Left renal pelvis (tissue), 4 donors: Measurements from ENCODE around the gene SNUPN. TPM values are rescaled to one million over a fixed set of nuclear protein-coding genes. Genes with fewer than 3 reads are reported as not detected.

ENCODE experiments used
- DNase-seq, 4 donors: peaks; one replicate each; pipeline ENCODE4 v3.0.0-alpha.2; 2013; ENCODE audit warnings: low read depth in 4 of 4, low spot score in 3 of 4
- polyA plus RNA-seq, 4 donors: library from polyadenylated mRNA; unstranded; fragments of 120-200 nt; gene quantifications; one replicate each; pipeline ENCODE4 v1.2.1, GENCODE V29; 2013; ENCODE audit not compliant: insufficient read length in 4 of 4

SNUPN gene
- polyA plus RNA-seq, result 10 to 100 TPM; 29.7 to 35.6 (median 30.4) TPM

GRCh38 chr15:75625542-75626347 lies at the start of gene SNUPN:
TSS of gene SNUPN (minus strand) at chr15:75625725. CDS start at chr15:75621051, 4,674 bp downstream.
- peak; percentile 86 to 92 (median 88) for DNase-seq

- DNase-seq, result no peak
Measured at GRCh38 chr15:75674366-75674765, 48.8 kb upstream of the SNUPN start.

- no peak for DNase-seq
Measured at GRCh38 chr15:75673426-75674235, 48.1 kb upstream of the SNUPN start.

GRCh38 chr15:75672646-75673425 lies 47.3 kb upstream of the SNUPN start:
- no peak for DNase-seq

GRCh38 chr15:75671730-75672602 lies 46.4 kb upstream of the SNUPN start:
- DNase-seq, result no peak

- no peak for DNase-seq
Measured at GRCh38 chr15:75669879-75670212, 44.3 kb upstream of the SNUPN start.

- DNase-seq, result no peak
Measured at GRCh38 chr15:75669191-75669878, 43.8 kb upstream of the SNUPN start.

GRCh38 chr15:75666823-75667501 lies 41.4 kb upstream of the SNUPN start:
- no peak for DNase-seq

GRCh38 chr15:75663931-75664421 lies 38.5 kb upstream of the SNUPN start:
- no peak for DNase-seq

GRCh38 chr15:75662823-75663519 lies 37.4 kb upstream of the SNUPN start:
- DNase-seq, result no peak

- DNase-seq, result no peak
Measured at GRCh38 chr15:75661756-75662140, 36.2 kb upstream of the SNUPN start.

GRCh38 chr15:75661100-75661755 lies 35.7 kb upstream of the SNUPN start:
- DNase-seq, result no peak

GRCh38 chr15:75659928-75660645 lies 34.6 kb upstream of the SNUPN start:
- DNase-seq, result no peak

- no peak for DNase-seq
Measured at GRCh38 chr15:75659141-75659771, 33.7 kb upstream of the SNUPN start.

- DNase-seq, result no peak
Measured at GRCh38 chr15:75656813-75657212, 31.3 kb upstream of the SNUPN start.

GRCh38 chr15:75656331-75656730 lies 30.8 kb upstream of the SNUPN start:
- DNase-seq, result no peak

- no peak for DNase-seq
Measured at GRCh38 chr15:75655931-75656330, 30.4 kb upstream of the SNUPN start.
